ENCODE measurements around the gene MIS18BP1.
"Not testable (repeated sequence)": the region's sequence is repeated elsewhere in the genome, so short reads cannot be mapped to it uniquely, and the experiment has no call there.

MIS18BP1 gene

GRCh38 chr14:45242706-45243105 lies 10.3 kb downstream of the MIS18BP1 start:
- no peak for DNase-seq

GRCh38 chr14:45238988-45239387 lies 14.0 kb downstream of the MIS18BP1 start:
- DNase-seq, result no peak

- no peak for DNase-seq
These were observed 25.4 kb downstream of the MIS18BP1 start for GRCh38 chr14:45227566-45227965.

- DNase-seq, result no peak
These were observed 30.3 kb downstream of the MIS18BP1 start for GRCh38 chr14:45222485-45223262.

- DNase-seq, result not testable (repeated sequence)
These were observed 38.7 kb downstream of the MIS18BP1 start for GRCh38 chr14:45214341-45214740.

GRCh38 chr14:45213716-45214115 lies 39.3 kb downstream of the MIS18BP1 start:
- not testable (repeated sequence) for DNase-seq

GRCh38 chr14:45212231-45212630 lies 40.8 kb downstream of the MIS18BP1 start:
- DNase-seq, result no peak

- no peak for DNase-seq
These were observed 41.7 kb downstream of the MIS18BP1 start for GRCh38 chr14:45211295-45211694.

GRCh38 chr14:45210159-45210558 lies 42.8 kb downstream of the MIS18BP1 start:
- no peak for DNase-seq

- DNase-seq, result no peak
These were observed 48.8 kb downstream of the MIS18BP1 start for GRCh38 chr14:45204241-45204640.

GRCh38 chr14:45201905-45202304 lies 51.1 kb downstream of the MIS18BP1 start:
- DNase-seq, result peak in 1 of 2 donors; percentile 20

- no peak for DNase-seq
These were observed 53.8 kb downstream of the MIS18BP1 start for GRCh38 chr14:45199230-45199629.

GRCh38 chr14:45198551-45198950 lies 54.5 kb downstream of the MIS18BP1 start:
- DNase-seq, result no peak

GRCh38 chr14:45194964-45195363 lies 58.0 kb downstream of the MIS18BP1 start:
- DNase-seq, result no peak

- no peak for DNase-seq
These were observed 67.7 kb downstream of the MIS18BP1 start for GRCh38 chr14:45185100-45185814.

GRCh38 chr14:45181806-45182205 lies 71.2 kb downstream of the MIS18BP1 start:
- no peak for DNase-seq

- DNase-seq, result no peak
These were observed 71.7 kb downstream of the MIS18BP1 start for GRCh38 chr14:45181329-45181728.

GRCh38 chr14:45177076-45177475 lies 75.9 kb downstream of the MIS18BP1 start:
- DNase-seq, result no peak

GRCh38 chr14:45169906-45170305 lies 83.1 kb downstream of the MIS18BP1 start:
- no peak for DNase-seq

- DNase-seq, result no peak
These were observed 96.9 kb downstream of the MIS18BP1 start for GRCh38 chr14:45156067-45156466.
